Right lung (tissue), 5 donors: Measurements from ENCODE around the gene NALF2. TPM values are rescaled to one million over a fixed set of nuclear protein-coding genes. Genes with fewer than 3 reads are reported as not detected.

Experiments used
- DNase-seq, 2 donors: peaks; one replicate each; pipeline ENCODE4 v3.0.0-alpha.2; 2013
- polyA plus RNA-seq, 5 donors: library from polyadenylated mRNA; unstranded; fragments of 120-200 nt; gene quantifications; one replicate each; pipeline versions ENCODE4 v1.2.1 to v1.2.3, GENCODE V29; 2013; ENCODE audit warnings: inconsistent platforms in 1 of 5, low replicate concordance in 1 of 5; ENCODE audit not compliant: insufficient read length in 5 of 5, insufficient read depth in 1 of 5

The NALF2 gene
- polyA plus RNA-seq, 5 donors = 0.04 to 0.21 (median 0.10) TPM

- no peak for DNase-seq
Measured at GRCh38 chrX:69524781-69525363, 20.7 kb downstream of the NALF2 start.

GRCh38 chrX:69530306-69530705 lies 26.2 kb downstream of the NALF2 start:
- DNase-seq = no peak

GRCh38 chrX:69531031-69531755 lies 27.1 kb downstream of the NALF2 start:
- DNase-seq = no peak

GRCh38 chrX:69535661-69536060 lies 31.5 kb downstream of the NALF2 start:
- DNase-seq = no peak

GRCh38 chrX:69538321-69538876 lies 34.3 kb downstream of the NALF2 start:
- DNase-seq = peak; percentile 58 to 60

GRCh38 chrX:69539437-69539836 lies 35.3 kb downstream of the NALF2 start:
- DNase-seq = no peak

GRCh38 chrX:69541956-69542355 lies 37.8 kb downstream of the NALF2 start:
- no peak for DNase-seq

GRCh38 chrX:69543572-69543971 lies 39.4 kb downstream of the NALF2 start:
- no peak for DNase-seq

GRCh38 chrX:69546417-69546816 lies 42.3 kb downstream of the NALF2 start:
- DNase-seq = no peak

GRCh38 chrX:69546978-69547377 lies 42.9 kb downstream of the NALF2 start:
- DNase-seq = no peak

- no peak for DNase-seq
Measured at GRCh38 chrX:69551421-69552009, 47.4 kb downstream of the NALF2 start.

- DNase-seq = no peak
Measured at GRCh38 chrX:69552512-69552911, 48.4 kb downstream of the NALF2 start.

Other genes starting within 250 kb of the NALF2 start
- 1 to 10 TPM; 2.8 to 5.8 (median 3.7) TPM for gene EDA, start 111.8 kb downstream of the NALF2 start, polyA plus RNA-seq